K562 (cell line): ENCODE results near the gene OR2F1. TPM values are rescaled to one million over a fixed set of nuclear protein-coding genes. Genes with fewer than 3 reads are reported as not detected.

Source experiments
- ATAC-seq: fragments of 200-7000 bp; cut with Tn5 transposase; 3 replicates; pipeline ENCODE4 v1.9.1; 2020; ENCODE audit warnings: moderate library complexity
- BruUV-seq: library from RNA; stranded (reverse); fragments of 400-500 nt; replicated peaks from 2 replicates; lab custom pipeline; 2021; lab: Mats Ljungman, UMichigan
- CTCF ChIA-PET: fragments of 300-600 bp; formaldehyde crosslinking; extraction: SDS; loops from one replicate; lab custom pipeline; 2021; ENCODE audit warnings: low intra/inter-chr PET ratio; lab: Yijun Ruan, JAX
- POLR2A ChIA-PET: fragments of 300-600, 350-650 bp; sonication (Branson Sonifier 250); formaldehyde crosslinking; extraction: SDS; loops from one replicate; lab custom pipeline; 2021; ENCODE audit warnings: antibody characterized with exemption, inconsistent platforms; lab: Yijun Ruan, JAX
- DNase-seq, 4 experiments: peaks; one replicate each; pipeline versions ENCODE4 v3.0.0 to v3.0.0-alpha.2; 2011 to 2018; ENCODE audit warnings: low spot score in 3 of 4, mixed read lengths in 3 of 4; ENCODE audit errors: extremely low read depth in 1 of 4
- FAIRE-seq: peaks from 2 replicates; lab custom pipeline; 2011; peaks lifted over from hg19 to GRCh38; lab: Jason Lieb, UNC
- H2AFZ ChIP-seq: 2 replicates; pipeline ENCODE4 v1.6.0; 2011; ENCODE audit warnings: low read depth, low read length, control low read depth, inconsistent platforms
- H3K27ac ChIP-seq: fragments of 200-600 bp; 3 replicates; pipeline ENCODE4 v1.8.0; 2011; ENCODE audit warnings: low read depth, mild to moderate bottlenecking, control low read depth, inconsistent platforms, low read length, moderate library complexity, mixed read lengths; ENCODE audit errors: extremely low read depth
- H3K27me3 ChIP-seq, 2 experiments: fragments of 300-600 bp in 1 of 2; 2 replicates in 1 of 2; 3 replicates in 1 of 2; pipeline versions ENCODE4 v1.6.0 to v1.8.0; 2011; ENCODE audit warnings: inconsistent platforms in 2 of 2, low read length in 2 of 2, mild to moderate bottlenecking in 1 of 2, mixed read lengths in 1 of 2, moderate library complexity in 1 of 2; ENCODE audit not compliant: control insufficient read depth in 2 of 2, insufficient read depth in 2 of 2
- H3K36me3 ChIP-seq: fragments of 300-600 bp; 3 replicates; pipeline ENCODE4 v1.8.0; 2011; ENCODE audit warnings: mild to moderate bottlenecking, low read length, inconsistent platforms; ENCODE audit not compliant: control insufficient read depth, insufficient read depth
- H3K4me1 ChIP-seq, 2 experiments: fragments of 200-600 bp in 1 of 2; replicated peaks in 1 of 2; 2 replicates in 1 of 2; 3 replicates in 1 of 2; pipeline versions ENCODE4 v1.5.1 to v1.8.0; 2011; ENCODE audit warnings: inconsistent platforms in 2 of 2, low read length in 2 of 2, mild to moderate bottlenecking in 1 of 2, mixed read lengths in 1 of 2, moderate library complexity in 1 of 2; ENCODE audit not compliant: control insufficient read depth in 2 of 2, insufficient read depth in 2 of 2
- H3K4me2 ChIP-seq: 2 replicates; pipeline ENCODE4 v1.6.1; 2011; ENCODE audit warnings: low read length, control low read depth, inconsistent platforms, mixed read lengths; ENCODE audit not compliant: insufficient read depth
- H3K4me3 ChIP-seq: fragments of 200-600 bp; sonication (generic), shearing (Covaris generic); 2 replicates; pipeline ENCODE4 v1.5.1; 2016; ENCODE audit warnings: control low read depth, inconsistent platforms
- H3K79me2 ChIP-seq: fragments of 200-600 bp; 3 replicates; pipeline ENCODE4 v1.8.0; 2011; ENCODE audit warnings: low read length, inconsistent platforms; ENCODE audit not compliant: control insufficient read depth, insufficient read depth
- H3K9ac ChIP-seq, 2 experiments: 2 replicates each; pipeline versions ENCODE4 v1.6.0 to v1.6.1; 2011; ENCODE audit warnings: low read depth in 2 of 2, low read length in 2 of 2, control low read depth in 1 of 2, inconsistent platforms in 1 of 2, mild to moderate bottlenecking in 1 of 2, mixed read lengths in 1 of 2; ENCODE audit not compliant: insufficient read depth in 1 of 2
- H3K9me1 ChIP-seq: one replicate; pipeline ENCODE4 v1.6.0; 2011; ENCODE audit warnings: inconsistent platforms, mild to moderate bottlenecking, low read length, moderate library complexity; ENCODE audit not compliant: control insufficient read depth, insufficient read depth
- H3K9me3 ChIP-seq: replicated peaks from 2 replicates; pipeline ENCODE4 v1.5.1; 2011; ENCODE audit warnings: low read depth, low read length, inconsistent platforms; ENCODE audit not compliant: control insufficient read depth, insufficient read depth
- H4K20me1 ChIP-seq: replicated peaks from 2 replicates; pipeline ENCODE4 v1.6.1; 2011; ENCODE audit warnings: low read length, inconsistent platforms, mixed read lengths; ENCODE audit not compliant: control insufficient read depth, insufficient read depth
- POLR2H ChIP-seq: IDR thresholded peaks from 2 replicates; pipeline ENCODE4 v1.6.1; 2016; ENCODE audit warnings: missing genetic modification characterization, low read depth, mild to moderate bottlenecking, control low read depth, missing compliant biosample characterization, moderate library complexity
- TCF3 ChIP-seq: sonication (generic); formaldehyde crosslinking; IDR thresholded peaks from 2 replicates; pipeline ENCODE4 v1.4.0; 2020; ENCODE audit warnings: mild to moderate bottlenecking, missing genetic modification reagents
- in situ Hi-C: fragments of 300-500 bp; cut with MboI; formaldehyde crosslinking; loops from 4 replicates; pipeline ENCODE4 v1.15.0; 2018; ENCODE audit warnings: inconsistent platforms, mixed read lengths
- intact Hi-C: fragments of 100-400 bp; cut with micrococcal nuclease; formaldehyde crosslinking; loops from 2 replicates; pipeline ENCODE4 v1.14.2; 2022
- polyA plus RNA-seq, 8 experiments: library from polyadenylated mRNA; depleted of rRNA in 4 of 8; stranded (reverse) in 5 of 8; unstranded in 3 of 8; fragments of >200 nt; fragmentation: Nextera tagmentation in 2 of 8; fragmentation: Illumina TruSeq in 1 of 8; extraction: Ambion mirVana in 2 of 8; extraction: Trizol in 1 of 8; gene quantifications; 2 replicates each; pipeline versions ENCODE4 v1.2.1 to v1.2.3, GENCODE V29; 2011 to 2014; ENCODE audit warnings: inconsistent platforms in 1 of 8, missing spikeins in 1 of 8
- total RNA-seq, 7 experiments: library from RNA; depleted of rRNA in 6 of 7; stranded (reverse); fragments of >200 nt in 6 of 7; fragmentation: Illumina TruSeq in 2 of 7; extraction: Trizol in 2 of 7; gene quantifications; 2 replicates each; pipeline versions ENCODE4 v1.2.1 to v1.2.3, GENCODE V29; 2011 to 2021; ENCODE audit warnings: low replicate concordance in 1 of 7
- TF ChIP-seq, protein P1 (sequence below): fragments of 450-650 bp; formaldehyde crosslinking; IDR thresholded peaks from 2 replicates; pipeline ENCODE4 v1.4.0; 2022; ENCODE audit warnings: missing genetic modification characterization
- TF ChIP-seq, protein P2 (sequence below), 2 experiments: fragments of 200-800 bp in 1 of 2; sonication (Bioruptor generic) in 1 of 2; sonication (generic) in 1 of 2; formaldehyde crosslinking in 1 of 2; IDR thresholded peaks in 1 of 2; conservative IDR thresholded peaks in 1 of 2; 2 replicates each; pipeline versions ENCODE4 v1.5.0 to v1.6.1; 2016 to 2020; ENCODE audit warnings: missing compliant biosample characterization in 1 of 2, missing genetic modification characterization in 1 of 2, missing genetic modification reagents in 1 of 2

The OR2F1 gene
- total and polyA plus RNA-seq, 9 of the 15 experiments (the other 6 are each of a cell fraction or from before 2014, with no cell fraction given), result not detected

DNA sequence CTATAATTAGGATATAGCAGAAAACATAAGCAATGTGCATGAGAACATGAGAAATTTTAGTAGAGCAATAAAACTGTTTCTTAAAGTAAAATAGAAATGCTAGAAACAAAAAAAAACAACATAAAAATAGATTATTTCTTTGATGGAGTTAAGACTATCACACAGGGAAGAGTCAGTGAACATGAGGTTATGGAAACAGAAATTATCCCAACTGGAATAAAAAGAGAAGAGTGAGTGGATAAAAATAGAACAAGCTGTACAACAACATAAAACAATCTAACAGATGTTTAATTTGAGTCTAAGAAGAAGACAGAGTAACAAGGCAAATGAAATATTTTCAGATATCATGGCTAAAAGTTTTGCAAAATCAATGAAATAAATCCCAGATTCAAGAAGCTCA is 38.0 kb downstream of the OR2F1 start:
- Histone ChIP-seq H3K9ac (no peak overlapping the region), H3K27me3 (no peaks in the 10 kb centered on the region; a peak in 1 of 5 replicates), H3K9me3 (0 out of 2 replicates have a peak, but pooled peaks cover 4% of the 10 kb centered on the region), H3K4me1 (no peaks in the 10 kb centered on the region), H3K4me3 (no peak overlapping the region), H3K36me3 (no peaks in the 10 kb centered on the region), H2AFZ (no peak overlapping the region), H4K20me1 (no peaks in the 10 kb centered on the region), H3K9me1 (no peaks in the 10 kb centered on the region), H3K79me2 (no peaks in the 10 kb centered on the region), H3K27ac (no peak overlapping the region), H3K4me2 (no peak overlapping the region)
- intact Hi-C loops, result no loop called here
- CTCF ChIA-PET, result no interaction called here
- no peak for ATAC-seq
- in situ Hi-C loops, result no loop called here
- no peak for DNase-seq
- TF ChIP-seq, protein P1, sequence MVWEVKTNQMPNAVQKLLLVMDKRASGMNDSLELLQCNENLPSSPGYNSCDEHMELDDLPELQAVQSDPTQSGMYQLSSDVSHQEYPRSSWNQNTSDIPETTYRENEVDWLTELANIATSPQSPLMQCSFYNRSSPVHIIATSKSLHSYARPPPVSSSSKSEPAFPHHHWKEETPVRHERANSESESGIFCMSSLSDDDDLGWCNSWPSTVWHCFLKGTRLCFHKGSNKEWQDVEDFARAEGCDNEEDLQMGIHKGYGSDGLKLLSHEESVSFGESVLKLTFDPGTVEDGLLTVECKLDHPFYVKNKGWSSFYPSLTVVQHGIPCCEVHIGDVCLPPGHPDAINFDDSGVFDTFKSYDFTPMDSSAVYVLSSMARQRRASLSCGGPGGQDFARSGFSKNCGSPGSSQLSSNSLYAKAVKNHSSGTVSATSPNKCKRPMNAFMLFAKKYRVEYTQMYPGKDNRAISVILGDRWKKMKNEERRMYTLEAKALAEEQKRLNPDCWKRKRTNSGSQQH (CRISPR knock-in tag), result no peak
- TF ChIP-seq, protein P2, sequence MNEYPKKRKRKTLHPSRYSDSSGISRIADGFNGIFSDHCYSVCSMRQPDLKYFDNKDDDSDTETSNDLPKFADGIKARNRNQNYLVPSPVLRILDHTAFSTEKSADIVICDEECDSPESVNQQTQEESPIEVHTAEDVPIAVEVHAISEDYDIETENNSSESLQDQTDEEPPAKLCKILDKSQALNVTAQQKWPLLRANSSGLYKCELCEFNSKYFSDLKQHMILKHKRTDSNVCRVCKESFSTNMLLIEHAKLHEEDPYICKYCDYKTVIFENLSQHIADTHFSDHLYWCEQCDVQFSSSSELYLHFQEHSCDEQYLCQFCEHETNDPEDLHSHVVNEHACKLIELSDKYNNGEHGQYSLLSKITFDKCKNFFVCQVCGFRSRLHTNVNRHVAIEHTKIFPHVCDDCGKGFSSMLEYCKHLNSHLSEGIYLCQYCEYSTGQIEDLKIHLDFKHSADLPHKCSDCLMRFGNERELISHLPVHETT (CRISPR knock-in tag; conservative IDR thresholded peaks at IDR 0.05 in 1 of 2, IDR thresholded peaks at IDR 0.05 in 1 of 2), result no peak
- TF ChIP-seq POLR2H (tag) (0 out of 2 replicates have a peak, but pooled peaks have one; percentile 31), TCF3 (CRISPR knock-in tag) (no peak)
- BruUV-seq, result no TSS peak
- POLR2A ChIA-PET, result no interaction called here
- FAIRE-seq, result no peak
